CD4-positive, alpha-beta T cell treated with Interleukin-2 at 100 ng/mL for 4 hours (primary cell): ENCODE data around the gene DNAI4.
"Not testable (repeated sequence)": the region's sequence is repeated elsewhere in the genome, so short reads cannot be mapped to it uniquely, and the experiment has no call there.

Source experiments
- DNase-seq: peaks from one replicate; pipeline ENCODE4 v3.0.0-alpha.2; 2020; ENCODE audit warnings: low spot score

The DNAI4 gene

DNA sequence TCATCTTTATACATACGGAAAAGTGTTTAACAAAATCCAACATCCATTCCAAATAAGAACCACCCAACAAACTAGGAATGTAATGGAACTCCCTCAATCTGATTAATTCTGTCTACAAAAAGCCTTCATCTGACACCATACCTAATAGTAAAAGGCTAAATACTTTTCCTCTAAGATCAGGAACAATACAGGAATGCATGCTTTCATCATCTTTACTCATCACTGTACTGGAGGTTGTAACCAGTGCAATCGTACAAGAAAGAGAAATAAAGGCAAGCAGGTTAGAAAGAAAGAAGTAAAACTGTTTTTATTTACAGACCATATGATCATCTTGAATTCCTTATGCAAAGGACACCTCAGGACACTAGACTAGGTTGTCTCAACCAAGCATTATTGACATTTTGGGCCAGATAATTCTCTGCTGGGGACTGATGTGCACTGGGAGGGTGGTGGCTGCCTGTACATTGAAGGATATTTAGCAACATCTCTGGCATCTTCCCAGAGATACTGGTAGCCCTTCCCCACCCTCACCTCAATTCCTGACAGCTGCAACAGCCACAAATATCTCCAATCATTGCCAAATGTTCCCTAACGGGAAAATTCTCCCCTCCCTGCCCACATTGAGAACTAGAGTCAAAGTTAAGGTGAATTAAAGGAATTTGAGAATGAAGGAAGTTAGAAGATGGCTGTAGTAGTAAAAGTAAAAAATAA lies 93.0 kb downstream of the DNAI4 start:
- DNase-seq = no peak

DNA sequence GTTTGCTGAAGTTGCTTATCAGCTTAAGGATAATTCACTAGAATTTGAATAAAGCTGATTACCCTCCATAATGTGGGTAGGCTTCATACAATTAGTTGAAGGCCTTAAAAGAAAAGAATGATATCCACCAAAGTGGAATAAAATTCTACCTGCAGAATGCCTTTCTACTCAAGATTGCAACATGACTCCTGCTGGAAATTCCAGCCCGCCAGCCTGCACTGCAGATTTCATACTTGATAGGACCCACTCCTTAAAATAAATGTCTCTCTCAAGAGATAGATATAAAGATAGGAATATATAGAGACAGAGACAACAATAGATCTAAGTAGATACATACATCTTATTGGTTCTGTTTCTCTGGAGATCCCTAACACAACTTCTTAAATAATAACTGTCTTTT lies 99.9 kb downstream of the DNAI4 start:
- no peak for DNase-seq

DNA sequence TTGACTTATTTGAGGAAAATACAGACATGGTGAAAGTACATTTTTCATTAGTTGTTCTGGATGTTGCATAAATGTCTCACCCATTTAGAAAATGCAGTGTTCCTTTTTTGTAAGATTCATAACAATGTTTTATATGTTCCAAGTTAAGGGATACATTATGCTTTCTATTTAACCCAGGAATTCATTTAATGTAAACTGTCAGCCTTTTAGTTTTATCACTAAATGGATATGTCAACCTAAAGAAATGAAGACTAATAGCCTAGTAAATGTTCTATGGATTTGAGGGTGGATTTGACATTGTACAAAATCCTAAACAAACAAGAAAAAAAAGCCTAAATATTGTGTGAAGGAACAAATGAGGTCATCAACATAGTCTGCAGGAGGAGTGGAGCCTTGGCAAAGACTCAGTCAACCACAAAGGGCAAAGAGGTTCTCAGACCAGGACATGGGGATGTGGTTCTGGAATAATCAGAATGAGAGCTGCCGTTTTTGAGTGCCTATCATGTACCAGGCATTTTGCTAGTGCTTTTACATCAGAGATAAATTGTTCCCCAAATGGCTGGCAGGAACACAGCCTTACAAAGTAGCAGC lies 114.8 kb downstream of the DNAI4 start:
- DNase-seq = no peak

DNA sequence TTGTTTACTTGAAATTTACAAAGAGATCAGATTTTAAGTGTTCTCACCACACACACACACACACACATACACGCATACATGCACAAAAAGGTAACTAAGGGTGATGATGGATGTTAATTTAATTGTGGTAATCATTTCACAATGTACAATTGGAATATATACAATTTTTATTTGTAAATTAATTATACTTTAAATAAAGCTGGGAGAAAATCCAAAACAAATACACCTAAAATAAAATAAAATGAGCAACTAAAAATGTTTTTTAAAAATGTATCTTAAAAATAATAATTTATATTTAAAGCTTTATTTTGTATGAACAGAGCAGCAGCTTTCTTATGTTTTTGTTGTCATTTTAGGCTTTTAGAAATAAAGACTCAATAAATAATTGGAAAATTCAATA lies 115.4 kb downstream of the DNAI4 start:
- DNase-seq = no peak

GRCh38 chr1:66795839-66796238 lies 128.8 kb downstream of the DNAI4 start:
- not testable (repeated sequence) for DNase-seq

DNA sequence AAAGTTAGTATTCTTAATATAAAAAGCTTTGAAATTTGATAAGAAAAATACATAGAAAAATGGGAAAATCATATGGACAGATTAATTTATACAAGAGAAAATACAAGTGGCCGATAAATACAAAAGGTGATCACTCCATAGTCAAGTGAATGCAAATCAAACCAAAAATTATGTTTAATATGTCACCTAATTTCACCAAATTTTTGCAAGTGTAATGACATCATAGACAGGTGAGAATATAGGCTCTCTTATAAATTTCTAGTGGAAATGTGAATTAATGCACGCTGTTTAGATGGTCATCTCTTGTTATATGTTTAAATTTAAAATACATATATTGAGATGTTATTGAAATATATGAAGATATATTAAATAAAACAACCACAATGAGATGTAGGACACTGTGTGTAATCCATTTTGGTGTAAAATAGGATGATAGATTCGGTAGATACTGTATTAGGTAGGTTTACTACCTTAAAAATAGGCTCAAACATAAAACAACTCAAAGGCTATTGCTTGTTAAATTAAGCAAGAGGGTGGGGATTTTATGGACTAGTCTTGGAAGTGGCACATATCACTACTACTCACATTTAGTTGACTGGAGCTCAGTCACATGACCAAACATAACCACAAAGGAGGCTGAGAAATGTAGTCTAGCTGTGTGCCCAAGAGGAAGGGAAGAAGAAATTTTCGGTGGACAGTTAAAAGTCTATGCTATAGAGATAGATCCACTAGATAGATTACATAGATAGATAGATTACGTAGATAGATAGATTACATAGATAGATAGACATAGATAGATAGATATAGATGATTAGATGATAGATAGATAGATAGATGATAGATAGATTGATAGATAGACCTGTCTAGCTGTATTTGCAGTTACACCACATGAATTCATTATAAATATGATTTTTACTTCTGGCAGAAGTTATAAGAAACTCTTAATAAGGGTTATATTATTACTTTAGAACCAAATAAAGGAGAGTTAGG lies 132.7 kb downstream of the DNAI4 start:
- DNase-seq = no peak

DNA sequence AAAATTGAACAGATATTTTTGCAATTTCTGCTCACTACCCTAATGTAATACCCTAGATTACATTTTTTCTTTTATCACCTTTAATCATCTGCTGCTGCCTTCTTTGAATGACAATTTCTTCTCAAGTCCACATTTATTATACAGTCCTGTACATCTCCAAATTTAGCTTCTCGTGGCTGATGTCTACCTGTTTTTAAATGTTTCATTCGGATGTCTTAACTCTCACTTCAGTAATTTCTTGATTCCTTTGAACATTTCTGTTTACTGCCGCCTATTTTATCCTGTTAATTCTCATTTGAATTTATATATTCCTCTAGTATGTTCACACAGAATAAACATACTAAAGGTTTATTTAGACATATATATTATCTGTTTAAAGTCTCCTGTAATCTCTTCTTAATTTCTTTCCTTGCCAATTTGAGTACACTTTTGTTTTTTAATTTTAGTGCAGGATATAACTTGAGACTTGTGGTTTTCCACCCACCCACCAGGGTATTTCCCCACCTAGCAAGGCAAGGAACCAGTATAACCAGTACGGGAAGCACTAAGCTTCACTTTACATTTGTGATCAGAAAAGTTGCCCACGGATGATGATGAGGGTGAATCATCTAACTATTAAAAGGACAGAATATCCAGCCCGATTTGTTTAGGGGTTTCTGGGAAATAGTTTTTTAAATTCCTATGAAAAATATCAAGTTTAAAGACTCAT lies 136.3 kb downstream of the DNAI4 start:
- peak; percentile 44 for DNase-seq

DNA sequence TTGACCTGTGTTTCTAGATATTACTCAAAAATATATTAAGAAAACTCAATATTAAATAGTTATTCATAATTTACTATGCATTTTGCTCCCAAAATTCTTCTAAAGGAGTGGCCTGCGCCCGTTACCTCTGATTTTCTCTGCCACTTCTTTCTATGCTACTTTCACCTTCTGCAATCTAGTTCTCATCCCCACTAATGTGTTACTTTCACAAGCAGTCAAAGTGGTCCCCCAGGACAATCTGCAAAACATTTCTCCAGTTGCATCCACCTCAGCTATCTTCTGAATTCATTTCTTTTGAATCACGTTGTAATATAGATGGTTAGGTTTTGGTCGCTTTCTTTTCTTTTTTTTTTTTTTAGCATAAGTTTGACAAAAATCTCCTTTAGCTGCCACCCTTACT lies 137.0 kb downstream of the DNAI4 start:
- no peak for DNase-seq

- DNase-seq = not testable (repeated sequence)
Observed at GRCh38 chr1:66785800-66786199, 138.9 kb downstream of the DNAI4 start.

GRCh38 chr1:66779475-66780078 lies 145.1 kb downstream of the DNAI4 start:
- no peak for DNase-seq

DNA sequence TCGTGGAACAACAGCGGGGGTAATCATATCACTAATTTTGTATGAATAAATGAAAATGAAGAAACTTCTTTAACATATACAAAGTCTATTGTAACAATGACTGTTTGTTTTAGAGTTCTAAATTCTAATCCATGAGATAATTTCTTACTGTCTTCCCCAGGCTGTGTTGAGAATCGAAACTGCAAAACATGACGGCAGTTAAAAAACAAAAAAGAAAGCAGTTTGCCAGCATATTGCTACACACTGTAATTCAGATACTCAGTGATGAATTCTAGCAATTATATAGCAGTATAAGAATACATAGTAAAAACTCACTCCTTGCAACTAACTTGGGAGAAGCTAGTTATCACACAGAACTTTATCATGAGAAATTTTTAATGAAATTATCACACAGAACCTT lies 145.7 kb downstream of the DNAI4 start:
- no peak for DNase-seq

GRCh38 chr1:66778266-66778665 lies 146.4 kb downstream of the DNAI4 start:
- no peak for DNase-seq

DNA sequence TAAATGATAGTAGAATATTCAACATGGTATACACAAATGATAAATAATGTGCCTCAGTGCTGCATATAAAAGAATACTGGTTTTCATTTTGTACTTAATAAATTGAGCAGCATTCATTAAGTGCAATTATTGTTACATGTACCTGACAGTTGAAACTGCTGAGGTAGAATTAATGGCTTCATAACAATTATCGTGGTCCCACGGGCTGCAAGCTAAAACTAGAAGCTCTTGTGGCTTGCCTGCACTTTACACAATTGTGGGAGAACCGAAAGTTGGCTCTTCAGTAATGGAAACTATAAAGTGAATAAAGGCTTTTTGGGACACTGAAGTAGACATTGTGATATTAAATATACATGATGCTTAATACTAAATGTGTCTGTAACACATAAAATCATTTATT lies 146.8 kb downstream of the DNAI4 start:
- no peak for DNase-seq

GRCh38 chr1:66775646-66776045 lies 149.0 kb downstream of the DNAI4 start:
- no peak for DNase-seq

- DNase-seq = no peak
Observed at GRCh38 chr1:66774438-66774837, 150.2 kb downstream of the DNAI4 start.

GRCh38 chr1:66773227-66773626 lies 151.4 kb downstream of the DNAI4 start:
- DNase-seq = no peak

DNA sequence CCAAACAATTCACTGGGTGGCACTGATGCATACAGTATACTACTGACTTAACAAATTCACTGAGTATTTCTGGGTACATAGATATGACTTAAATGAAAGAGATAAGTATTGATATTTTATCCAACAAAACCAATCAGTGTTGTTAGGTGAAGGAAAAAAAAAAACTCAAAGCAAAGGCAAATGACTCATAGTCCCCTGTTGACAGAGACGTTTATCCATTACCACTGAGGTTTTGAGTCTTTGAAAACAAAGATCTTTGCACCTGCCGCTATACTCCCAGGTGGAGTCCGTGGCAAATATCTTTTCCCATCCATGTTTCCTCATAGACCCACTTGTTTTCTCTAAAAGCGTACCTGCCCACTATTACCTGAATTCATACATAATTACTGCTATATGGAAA lies 154.0 kb downstream of the DNAI4 start:
- peak; percentile 2 for DNase-seq

- no peak for DNase-seq
Observed at GRCh38 chr1:66770240-66770639, 154.4 kb downstream of the DNAI4 start.

GRCh38 chr1:66769512-66770229 lies 155.0 kb downstream of the DNAI4 start:
- peak; percentile 46 for DNase-seq

DNA sequence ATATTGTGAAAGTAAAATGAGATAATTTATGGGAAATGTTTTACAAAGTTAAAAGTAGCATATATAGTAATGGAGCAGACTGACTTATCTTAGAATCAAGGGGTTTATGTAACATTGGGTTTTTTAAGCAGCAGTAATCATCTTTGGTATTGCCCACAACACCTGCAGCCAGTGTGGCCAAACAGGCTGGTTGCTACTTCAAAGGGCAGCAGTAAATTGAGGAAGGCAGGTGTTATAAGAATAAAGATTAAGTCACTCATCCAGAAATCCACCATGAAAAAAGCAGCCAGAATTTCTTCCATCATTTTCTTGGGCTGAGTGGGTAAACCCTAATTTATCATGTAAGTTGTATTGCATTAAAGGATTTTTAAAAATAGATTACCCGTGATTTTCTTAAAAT lies 155.7 kb downstream of the DNAI4 start:
- DNase-seq = no peak

- DNase-seq = no peak
Observed at GRCh38 chr1:66767626-66768025, 157.0 kb downstream of the DNAI4 start.
